ENCODE data around the gene ARHGAP15.

DNA sequence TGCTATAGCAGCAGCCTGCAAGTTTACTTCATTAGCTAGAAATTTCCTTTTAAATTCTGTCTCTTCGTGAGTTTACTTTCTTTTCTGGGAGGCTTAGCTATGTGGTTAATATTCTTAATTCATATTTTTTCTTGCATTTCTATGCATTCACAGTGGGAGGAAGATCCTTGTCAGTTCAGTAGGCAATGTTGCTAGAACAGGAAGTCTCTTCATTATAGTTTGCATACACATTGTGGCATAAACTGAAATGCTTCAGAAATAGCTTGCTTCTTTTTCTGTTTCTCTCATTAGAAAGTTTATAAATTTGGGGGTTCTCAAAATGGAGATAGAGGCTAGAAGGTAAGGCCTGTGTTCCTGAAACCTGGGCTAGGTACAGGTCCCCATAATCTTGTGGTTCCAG lies 8.1 kb upstream of the ARHGAP15 start:
- no peak for TF ChIP-seq EZH2 (IDR thresholded peaks at IDR 0.05; ENCODE audit: insufficient read depth, low read length)
- TF ChIP-seq, protein P1, sequence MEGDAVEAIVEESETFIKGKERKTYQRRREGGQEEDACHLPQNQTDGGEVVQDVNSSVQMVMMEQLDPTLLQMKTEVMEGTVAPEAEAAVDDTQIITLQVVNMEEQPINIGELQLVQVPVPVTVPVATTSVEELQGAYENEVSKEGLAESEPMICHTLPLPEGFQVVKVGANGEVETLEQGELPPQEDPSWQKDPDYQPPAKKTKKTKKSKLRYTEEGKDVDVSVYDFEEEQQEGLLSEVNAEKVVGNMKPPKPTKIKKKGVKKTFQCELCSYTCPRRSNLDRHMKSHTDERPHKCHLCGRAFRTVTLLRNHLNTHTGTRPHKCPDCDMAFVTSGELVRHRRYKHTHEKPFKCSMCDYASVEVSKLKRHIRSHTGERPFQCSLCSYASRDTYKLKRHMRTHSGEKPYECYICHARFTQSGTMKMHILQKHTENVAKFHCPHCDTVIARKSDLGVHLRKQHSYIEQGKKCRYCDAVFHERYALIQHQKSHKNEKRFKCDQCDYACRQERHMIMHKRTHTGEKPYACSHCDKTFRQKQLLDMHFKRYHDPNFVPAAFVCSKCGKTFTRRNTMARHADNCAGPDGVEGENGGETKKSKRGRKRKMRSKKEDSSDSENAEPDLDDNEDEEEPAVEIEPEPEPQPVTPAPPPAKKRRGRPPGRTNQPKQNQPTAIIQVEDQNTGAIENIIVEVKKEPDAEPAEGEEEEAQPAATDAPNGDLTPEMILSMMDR (IDR thresholded peaks at IDR 0.05; ENCODE audit: insufficient read depth, low read depth, low read length): no peak
